GM21723 (cell line): ENCODE data around the gene GORASP1.

ENCODE experiments used
- ATAC-seq: cut with Tn5 transposase; IDR thresholded peaks from one replicate; pipeline ENCODE4 v1.9.1; 2021; ENCODE audit warnings: mild to moderate bottlenecking, moderate library complexity; ENCODE audit not compliant: unreplicated experiment

The GORASP1 gene

DNA sequence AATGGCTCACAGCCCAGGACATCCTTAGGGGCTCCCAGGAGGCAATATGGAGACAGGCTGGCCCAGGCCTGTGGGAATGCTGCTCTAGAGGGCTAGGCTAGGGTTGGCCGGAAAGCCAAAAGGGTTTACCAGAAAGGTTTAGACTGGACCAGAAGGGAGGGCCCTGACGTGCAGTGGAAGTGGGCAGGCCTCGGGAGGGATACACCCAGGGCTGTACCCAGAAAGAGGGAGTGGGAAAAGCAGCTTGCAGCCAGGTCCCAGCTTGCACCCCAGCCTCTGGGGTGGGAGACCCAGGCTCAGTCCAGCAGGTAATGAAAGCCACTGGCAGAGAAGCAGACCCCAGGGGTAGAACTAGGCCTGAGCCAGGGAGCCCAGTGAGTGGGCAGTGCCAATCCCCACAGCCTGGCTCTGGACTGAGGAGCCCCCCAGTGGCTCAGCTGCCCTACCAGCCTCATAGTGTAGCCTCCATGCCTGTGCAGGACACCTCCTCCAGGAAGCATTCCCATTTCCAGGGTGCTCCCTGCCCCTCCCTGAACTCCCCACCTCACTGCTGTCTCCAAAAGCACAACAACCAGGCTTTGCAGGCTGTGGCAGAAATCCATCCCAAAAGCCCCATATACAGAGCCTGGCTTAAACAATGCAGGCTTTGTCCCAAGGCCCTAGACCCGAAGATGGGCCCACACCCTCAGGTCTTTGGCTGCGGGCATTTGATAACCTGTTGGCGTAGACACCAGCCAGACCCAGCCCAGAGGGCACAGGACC, 3.5 kb downstream of the GORASP1 start:
- no peak for ATAC-seq

DNA sequence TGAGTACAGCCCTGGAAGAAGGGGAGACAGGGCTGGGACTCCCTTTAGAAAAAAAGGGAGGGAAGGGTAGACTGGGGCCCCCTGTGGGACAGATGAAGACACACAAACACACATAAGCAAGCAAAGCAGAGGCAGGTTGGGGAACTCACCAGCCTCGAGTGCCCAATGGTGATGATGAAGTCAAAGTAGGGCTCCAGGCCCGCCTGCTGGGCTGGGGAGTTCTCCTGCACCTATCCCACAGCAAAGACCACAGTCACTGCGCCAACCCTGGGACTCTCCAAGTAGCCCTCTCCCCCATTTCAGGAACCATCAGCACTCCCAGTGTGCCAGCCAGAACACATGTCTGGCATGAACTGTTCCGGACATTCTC, 4.1 kb downstream of the GORASP1 start:
- ATAC-seq, result no peak

DNA sequence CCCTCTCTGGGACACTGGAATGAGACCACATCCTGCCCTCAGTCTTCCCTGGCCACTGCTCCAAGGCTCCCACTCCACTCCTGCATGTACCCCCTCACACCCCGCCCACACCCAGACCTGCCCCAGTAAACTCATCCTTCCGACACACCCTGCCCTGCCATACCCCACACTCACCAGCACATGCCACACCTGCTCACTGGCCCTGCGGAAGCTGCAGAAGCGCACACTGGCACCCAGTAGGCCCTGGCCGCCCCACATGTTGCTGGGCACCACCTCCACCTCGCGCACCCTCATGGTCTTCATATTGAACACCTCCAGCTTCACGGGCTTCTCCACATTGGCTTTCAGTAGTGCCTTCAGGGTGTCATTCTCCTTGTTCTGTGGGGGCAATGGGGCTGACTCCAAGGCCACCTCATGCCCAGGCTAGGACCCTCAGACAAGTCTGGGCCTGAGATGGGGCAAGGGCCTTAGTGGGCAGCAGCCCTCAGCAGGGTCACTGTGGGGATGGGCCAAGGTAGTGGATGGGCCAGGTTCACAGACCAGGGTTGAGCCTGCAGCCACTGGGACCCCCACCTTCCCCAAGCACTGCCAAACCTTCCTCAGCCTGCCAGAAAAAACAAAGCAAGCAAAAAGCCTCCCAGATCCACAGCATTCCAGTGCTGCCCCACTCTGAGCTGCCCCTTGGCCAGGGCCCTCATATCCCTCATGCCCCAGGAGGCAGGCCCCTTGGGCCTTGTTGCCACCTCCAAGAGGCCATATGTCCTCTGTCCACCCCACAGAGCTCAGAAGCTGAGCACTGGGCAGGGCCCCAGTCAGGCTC, 4.7 kb downstream of the GORASP1 start:
- ATAC-seq, result no peak

DNA sequence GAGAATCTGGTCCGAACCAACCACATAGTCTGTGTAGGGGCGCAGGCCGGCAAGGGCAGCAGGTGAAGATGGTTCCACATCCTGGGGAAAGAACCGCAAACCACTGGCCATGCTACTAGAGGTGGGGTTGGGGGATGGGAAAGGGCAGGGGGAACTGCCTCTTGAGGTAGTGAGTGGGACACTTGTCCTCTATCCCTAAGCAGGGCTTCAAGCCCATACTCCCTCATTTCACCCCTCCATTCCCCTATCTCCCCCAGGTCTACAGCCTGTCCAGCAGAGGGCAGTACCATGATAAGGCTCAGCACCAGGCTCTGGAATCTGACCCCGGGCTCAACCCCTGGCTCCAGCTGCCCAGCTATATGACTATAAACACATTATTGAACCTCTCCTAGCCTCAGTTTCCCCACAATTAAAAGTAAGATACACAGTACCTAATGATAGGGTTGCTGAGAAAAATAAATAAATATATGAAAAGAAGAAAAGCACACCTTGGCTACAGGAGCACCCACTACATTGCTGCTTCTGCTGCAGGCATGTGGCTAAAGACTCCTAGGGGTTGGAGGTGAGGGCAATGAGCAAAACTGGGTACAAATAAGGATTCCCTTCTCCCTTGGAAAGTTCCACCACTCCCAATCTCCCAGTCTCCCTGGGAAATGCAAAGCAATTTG, 6.3 kb downstream of the GORASP1 start:
- peak; percentile 76 for ATAC-seq

DNA sequence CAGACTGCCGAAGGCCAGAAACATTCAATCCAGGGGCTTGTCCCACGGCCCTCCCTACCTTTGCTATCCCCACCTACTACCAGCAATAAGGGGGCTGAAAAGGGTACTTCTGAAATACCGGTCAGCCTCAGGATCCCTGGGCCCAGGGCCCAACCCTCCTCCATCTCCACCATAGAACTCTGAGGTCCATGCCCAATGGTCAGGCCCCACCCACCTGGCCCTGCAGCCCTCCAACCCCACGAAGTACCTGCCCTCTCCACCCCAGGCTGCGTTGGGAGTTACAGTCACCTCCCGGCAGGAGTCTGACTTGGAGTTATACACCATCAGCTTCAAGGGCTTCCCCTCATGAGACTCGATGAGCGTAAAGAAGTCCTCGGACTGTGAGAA, 6.9 kb downstream of the GORASP1 start:
- no peak for ATAC-seq

DNA sequence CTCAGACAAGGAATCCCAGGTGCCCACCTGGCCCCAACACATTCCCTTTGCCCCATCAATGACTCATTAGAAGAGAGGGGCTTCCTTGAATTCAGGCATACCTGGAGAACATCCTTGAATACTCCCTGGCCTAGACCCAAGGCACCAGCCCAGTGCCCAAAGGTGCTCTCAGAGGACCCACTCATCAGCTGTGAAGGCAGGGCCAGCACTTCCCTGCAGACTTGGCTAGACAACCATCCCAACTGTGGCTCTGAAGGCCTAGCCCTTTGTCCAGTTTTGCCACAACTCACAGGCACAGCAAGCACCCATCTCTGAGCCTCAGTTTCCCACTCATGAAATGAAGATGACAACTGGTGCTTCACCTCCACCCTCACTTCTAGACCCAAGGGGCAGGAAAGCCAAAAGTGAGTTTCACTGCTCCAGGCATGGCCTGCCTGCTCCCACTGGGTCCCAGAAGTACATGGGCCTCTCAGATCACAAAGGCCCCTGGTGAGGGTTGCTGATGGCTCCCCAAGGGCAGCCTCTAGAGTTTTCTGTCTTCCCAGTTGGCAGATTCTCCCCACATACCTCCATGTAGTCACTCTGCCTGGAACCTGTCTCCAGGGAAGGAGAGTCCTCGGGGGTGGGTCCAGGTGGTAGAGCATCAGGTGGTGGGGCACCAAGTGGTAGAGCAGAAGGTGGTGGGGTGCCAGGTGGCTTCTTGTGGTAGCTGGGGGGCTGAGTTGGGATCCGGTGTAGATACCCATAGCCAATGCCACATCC, 7.5 kb downstream of the GORASP1 start:
- ATAC-seq, result no peak

DNA sequence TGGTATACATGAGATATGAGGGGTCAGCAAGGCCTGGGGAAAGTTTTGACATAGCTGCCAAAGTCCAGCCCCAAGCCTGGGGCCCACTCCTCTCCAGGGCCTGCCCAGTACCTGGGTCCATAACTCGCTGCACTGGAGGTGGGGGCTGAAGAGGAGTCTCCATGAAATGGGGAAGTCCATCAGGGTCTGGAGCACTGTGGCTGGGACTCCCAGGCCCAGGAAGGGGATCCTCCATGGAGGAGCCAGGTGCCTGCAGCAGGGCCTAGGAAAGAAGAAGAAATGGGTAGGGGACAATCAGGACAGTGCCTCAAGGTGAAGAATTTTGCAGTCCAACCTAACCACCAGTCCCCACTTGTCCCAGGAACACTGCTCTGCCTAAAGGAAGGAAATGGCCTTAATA, 8.2 kb downstream of the GORASP1 start:
- ATAC-seq, result no peak

DNA sequence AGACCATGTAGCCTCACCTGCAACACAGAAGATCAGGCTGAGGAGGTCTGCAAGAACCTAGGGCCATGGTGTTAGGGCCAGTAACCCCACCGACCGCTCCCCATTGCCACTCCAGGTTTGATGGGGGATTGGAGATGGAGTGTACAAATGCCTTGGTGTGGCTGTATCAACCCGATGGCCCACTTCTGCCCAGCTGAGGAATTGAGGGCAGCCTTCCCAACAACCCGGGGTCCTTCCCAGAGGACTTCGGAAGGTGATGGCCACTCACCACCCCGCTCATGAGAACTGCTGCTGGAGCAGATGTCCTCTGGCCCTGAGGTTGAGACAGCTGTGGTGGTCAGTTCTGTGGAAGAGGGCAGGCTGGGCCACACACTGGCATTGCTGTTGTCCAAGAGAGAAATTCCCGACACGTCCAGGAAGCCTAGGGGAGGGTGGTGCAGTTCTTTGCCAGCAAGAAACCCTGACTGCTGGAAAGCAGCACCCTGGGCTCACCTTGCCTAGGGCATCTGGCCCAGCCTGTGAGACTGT, 8.9 kb downstream of the GORASP1 start:
- no peak for ATAC-seq

DNA sequence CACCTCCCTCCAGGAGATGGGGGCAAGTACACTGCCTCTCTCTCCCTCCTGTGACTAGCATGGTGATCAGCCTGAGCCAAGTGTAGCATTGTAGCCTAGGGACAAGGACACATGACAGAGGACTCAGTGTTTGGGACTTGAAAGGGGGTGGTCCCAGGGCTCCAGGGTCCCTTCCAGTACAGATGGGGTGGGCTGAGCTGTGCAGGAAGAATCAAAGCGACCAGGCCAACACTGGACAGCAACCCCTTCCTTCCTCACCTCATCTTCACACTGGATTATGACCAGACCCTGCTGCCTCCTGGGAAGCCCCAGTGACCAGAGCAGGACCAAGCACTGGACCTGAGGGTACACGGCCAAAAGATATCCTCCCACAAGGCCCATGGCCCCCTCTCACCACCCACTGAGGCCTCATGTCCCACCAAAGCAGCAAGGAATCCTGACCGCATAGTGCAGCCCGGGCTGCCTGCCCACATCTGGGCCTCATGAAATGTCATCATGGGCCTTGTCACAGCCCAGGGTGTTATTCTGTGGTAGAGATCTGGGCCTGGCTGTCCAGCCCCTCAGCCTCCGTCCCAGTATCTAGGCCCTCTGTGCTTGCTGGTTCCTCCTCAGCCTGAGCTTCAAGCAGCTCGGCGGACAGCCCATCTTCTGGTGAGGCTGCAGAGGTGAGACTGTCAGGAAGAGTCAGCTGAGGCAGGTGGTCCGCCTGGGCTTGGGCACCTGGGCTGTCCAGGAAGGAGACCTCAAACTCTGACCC, 9.5 kb downstream of the GORASP1 start:
- ATAC-seq, result no peak

DNA sequence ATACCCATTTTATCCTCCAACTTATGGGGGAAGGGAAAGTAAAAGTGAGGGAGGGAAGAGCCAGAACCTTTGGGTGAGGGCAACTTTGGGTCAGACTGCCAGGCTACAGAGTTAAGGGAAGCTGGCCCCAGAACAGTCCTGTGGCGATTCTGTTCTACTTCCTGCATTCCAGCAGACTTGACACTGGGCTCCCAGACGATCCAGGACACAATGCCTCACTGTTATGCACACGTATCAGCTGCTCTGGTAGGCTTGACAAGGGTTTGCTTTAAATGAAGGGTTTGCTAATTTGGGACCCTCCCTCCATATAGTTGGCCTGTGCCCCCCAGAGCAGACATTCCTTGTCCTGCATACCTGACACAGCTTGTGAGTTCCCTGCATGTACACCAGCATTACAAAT, 10.7 kb downstream of the GORASP1 start:
- ATAC-seq, result no peak

DNA sequence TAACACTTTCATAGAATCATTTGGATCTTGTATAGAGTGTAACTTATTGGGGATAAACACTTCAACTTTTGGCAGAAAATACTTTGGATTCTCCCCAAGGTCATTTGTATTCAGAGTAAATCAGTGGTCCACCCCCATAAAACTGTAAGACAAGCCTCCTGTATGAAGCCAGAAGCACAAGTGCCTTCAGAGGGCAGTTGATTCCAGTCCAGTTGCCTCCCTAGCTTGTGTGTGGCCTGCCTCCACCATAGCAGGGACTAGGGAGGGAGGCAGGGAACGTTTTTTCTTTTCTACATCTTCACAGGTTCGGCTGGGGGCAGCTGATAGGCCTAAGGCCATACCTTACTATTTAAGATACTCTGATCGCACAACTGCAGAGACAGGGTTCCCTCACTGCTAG, 11.6 kb downstream of the GORASP1 start:
- no peak for ATAC-seq

DNA sequence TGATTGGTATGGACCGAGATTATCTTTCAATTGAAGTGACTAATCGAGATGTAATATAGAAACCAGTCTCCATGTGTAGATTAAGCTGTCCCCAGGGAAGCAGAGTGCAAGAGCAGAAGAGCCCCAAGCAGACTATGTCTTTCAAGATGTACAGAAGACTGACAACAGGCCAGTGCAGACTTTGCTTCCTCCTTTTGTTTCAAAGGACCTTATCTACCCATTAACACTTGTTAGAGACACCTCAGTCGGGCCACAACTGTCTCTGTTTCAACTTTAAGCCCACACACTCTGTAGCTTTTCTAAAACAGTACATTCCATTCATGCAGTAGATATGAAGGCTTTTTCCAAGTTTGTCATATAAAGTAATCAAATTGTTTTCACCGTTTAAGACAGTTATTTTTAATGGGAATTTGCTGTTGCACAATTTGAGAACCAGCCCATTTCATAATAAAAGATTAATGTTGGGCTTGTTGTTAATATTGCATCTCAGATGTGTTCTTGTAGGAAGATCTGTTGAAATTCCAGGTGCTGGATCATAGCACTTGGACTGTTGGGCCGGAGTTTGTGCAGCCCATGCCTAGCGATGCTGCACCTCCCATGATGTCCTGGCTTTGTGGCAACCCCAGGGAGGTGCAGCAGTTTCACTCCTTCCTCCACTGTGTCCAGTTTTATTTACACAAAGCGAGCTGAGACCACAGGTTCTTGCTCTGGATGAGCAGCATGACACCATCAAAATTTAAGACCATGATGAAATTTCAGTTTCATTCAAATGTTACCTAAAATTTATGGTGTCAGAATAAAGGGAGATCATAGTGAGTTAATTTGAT, 12.4 kb downstream of the GORASP1 start:
- no peak for ATAC-seq

DNA sequence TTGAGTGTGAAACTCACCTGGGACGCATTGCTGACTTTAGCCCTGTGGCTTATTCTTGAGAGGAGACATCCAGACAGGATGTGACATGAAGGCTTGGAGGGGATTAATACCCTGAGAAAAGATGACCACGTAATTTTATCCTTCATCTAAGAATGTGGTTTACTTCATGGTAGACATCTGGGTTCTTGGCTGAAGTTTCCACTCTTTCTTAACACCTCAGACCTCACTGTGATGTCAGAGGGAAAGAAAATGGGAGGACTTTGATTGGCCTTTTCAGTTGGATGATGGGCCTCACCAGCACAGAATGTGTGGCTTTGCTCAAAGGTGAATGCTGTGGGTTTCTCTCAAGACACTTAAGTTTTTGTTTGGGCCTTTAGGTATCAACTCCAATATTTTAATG, 16.5 kb downstream of the GORASP1 start:
- no peak for ATAC-seq

DNA sequence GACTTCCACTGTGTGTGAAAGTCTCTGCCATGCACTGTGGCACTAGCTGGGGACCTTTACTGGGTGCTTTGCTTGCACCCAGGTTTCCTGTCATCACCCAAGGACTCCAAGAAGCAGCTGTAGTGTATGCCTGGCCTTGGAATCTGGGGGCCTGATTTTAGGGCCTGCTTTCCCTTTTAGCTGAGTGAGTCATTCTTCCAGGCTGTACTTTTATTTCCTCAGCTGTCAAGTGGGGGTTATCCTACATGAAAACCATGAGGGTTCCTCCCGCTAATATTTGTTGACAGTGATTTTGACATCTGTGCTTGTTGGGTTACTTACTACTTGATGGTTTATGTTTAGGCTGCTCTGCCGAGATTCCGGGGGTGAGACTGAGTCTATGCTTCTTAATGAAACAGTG, 18.5 kb downstream of the GORASP1 start:
- ATAC-seq, result no peak

DNA sequence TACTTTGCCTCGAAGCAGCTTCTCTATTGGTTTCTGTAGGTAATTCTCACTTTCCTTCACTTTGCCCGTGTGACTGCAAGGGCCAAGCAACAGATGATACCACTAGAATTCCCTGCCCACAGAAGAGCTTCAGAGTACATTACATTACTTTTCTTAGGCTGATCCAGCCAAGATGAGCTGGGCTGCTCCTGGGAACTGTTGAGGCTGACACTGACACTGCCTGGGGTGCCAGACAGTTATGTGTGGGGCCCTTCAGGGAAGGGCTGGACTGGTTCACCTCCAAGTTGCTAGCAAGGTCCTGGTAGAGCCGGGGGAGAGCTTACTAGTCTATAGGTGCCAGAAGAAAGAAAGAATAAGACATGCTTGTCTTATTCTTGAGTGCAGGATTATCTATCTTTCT, 19.0 kb downstream of the GORASP1 start:
- ATAC-seq, result no peak

DNA sequence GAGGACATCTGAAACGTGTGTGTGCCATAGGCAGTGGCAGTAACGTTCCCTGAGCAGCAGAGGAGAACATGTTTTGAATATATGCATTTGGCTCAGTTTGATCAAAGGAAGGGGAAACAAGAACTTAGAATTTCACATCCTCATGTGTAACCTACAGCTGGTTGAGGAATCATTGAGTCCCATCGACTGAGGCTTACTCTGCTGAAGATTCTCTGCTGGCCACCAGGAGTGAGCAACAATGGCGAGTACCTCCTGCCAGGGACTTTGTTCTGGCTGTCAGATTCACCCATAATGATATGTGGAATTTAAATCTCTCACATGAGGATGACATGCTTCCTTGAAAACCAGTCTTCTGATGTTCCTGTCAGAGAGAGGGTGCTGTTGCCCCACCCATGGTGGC, 21.3 kb downstream of the GORASP1 start:
- peak; percentile 61 for ATAC-seq

DNA sequence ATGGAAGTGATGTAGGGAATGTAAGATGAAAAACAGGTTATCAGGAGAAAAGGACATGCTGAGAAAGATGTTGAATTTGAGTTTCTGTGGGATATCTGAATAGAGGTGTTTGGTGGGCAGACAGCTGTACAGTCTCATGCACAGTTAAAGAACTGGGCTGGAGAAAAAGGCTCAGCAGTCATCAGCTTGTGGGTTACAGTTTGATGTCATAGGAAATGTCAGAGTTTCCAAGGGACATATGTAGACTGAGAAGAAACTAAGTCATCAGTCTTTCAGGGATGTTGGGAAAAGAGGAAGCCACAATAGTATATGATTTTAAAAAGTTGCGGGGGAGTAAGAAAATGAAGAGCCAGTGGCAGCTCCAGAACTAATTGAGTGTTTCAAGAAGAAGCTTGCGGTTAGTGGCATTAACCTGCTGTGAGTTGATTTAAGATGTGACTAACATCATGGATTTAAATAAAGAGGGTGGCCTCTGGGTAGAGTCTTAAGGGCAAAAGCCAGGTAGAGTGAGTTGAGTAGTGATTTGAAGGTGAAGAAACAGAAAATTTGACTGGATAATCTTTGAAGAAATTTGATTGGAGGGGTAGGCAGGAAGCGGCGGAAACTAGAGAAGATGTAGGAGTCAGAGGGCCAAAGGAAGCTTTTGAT, 24.6 kb downstream of the GORASP1 start:
- ATAC-seq, result no peak

DNA sequence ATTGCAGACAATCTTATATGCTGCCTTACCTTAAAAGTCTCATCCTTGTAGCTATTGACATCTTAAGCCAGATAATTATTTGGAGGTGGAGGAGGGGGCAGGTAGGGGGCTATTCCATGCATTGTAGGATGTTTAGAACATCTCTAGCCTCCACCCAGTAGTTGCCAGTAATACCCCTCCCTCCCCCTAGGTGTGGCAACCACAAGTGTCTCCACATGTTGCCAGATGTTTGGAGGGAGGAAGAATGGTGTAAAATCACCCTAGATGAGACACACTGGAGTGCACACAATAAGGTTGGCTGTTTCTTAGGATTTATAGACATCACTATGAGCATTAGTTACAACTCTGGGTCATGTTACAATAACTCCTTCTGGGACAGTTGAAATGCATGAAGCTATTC, 27.4 kb downstream of the GORASP1 start:
- no peak for ATAC-seq

DNA sequence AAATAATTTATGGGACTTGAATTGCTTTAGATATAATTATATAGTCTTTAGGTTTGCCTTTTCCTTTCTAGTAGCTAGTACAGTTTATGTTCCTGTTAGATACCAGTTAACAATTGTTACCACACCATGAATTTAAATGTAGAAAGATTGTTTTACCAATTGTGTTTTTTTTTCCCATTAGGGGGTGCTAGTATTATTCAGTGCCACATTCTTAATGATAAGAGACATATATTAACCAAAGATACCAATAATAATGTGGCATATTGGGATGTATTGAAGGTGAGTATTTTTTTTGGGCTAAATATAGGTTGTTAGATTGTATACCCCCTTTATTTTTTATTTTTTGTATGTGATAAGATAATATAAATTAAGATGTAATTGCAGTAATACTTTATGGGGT, 27.9 kb downstream of the GORASP1 start:
- ATAC-seq, result no peak
